HG03460 (cell line): ENCODE measurements around the gene DNAAF3.
"Not testable (repeated sequence)": the region's sequence is repeated elsewhere in the genome, so short reads cannot be mapped to it uniquely, and the experiment has no call there.

Experiments used
- ATAC-seq: cut with Tn5 transposase; IDR thresholded peaks from one replicate; pipeline ENCODE4 v1.9.1; 2021; ENCODE audit not compliant: unreplicated experiment

The DNAAF3 gene

GRCh38 chr19:55176076-55176475 is 9.7 kb upstream of the DNAAF3 start:
- no peak for ATAC-seq

- no peak for ATAC-seq
Measured at GRCh38 chr19:55175117-55175867, 8.9 kb upstream of the DNAAF3 start.

GRCh38 chr19:55174425-55175116 is 8.2 kb upstream of the DNAAF3 start:
- ATAC-seq: no peak

- no peak for ATAC-seq
Measured at GRCh38 chr19:55173714-55174409, 7.4 kb upstream of the DNAAF3 start.

GRCh38 chr19:55173186-55173713 is 6.8 kb upstream of the DNAAF3 start:
- no peak for ATAC-seq

- no peak for ATAC-seq
Measured at GRCh38 chr19:55172741-55173140, 6.3 kb upstream of the DNAAF3 start.

GRCh38 chr19:55172318-55172717 is 5.9 kb upstream of the DNAAF3 start:
- ATAC-seq: not testable (repeated sequence)

- ATAC-seq: no peak
Measured at GRCh38 chr19:55171440-55171839, 5.0 kb upstream of the DNAAF3 start.

GRCh38 chr19:55169136-55169535 is 2.7 kb upstream of the DNAAF3 start:
- no peak for ATAC-seq

- peak; percentile 12 for ATAC-seq
Measured at GRCh38 chr19:55165952-55166529, 372 bp downstream of the DNAAF3 start.

GRCh38 chr19:55161571-55162322 is 4.7 kb downstream of the DNAAF3 start:
- ATAC-seq: no peak

- no peak for ATAC-seq
Measured at GRCh38 chr19:55160986-55161365, 5.4 kb downstream of the DNAAF3 start.

GRCh38 chr19:55160128-55160985 is 6.1 kb downstream of the DNAAF3 start:
- ATAC-seq: no peak

GRCh38 chr19:55158848-55159749 is 7.3 kb downstream of the DNAAF3 start:
- no peak for ATAC-seq

GRCh38 chr19:55158423-55158822 is 8.0 kb downstream of the DNAAF3 start:
- no peak for ATAC-seq

- ATAC-seq: no peak
Measured at GRCh38 chr19:55157064-55157908, 9.1 kb downstream of the DNAAF3 start, which contains the start of gene TNNI3. Gene TNNI3, minus strand, starts transcription at chr19:55157732. Its CDS starts 143 bp downstream, at chr19:55157589.

- ATAC-seq: no peak
Measured at GRCh38 chr19:55156202-55157063, 10.0 kb downstream of the DNAAF3 start.
